ENCODE results near the gene PPP6R3. TPM values are rescaled to one million over a fixed set of nuclear protein-coding genes. Genes with fewer than 3 reads are reported as not detected.

The PPP6R3 gene
- total and polyA plus RNA-seq, 4 experiments from 2014 or later, result 22.2 to 147 (median 96.9) TPM

DNA sequence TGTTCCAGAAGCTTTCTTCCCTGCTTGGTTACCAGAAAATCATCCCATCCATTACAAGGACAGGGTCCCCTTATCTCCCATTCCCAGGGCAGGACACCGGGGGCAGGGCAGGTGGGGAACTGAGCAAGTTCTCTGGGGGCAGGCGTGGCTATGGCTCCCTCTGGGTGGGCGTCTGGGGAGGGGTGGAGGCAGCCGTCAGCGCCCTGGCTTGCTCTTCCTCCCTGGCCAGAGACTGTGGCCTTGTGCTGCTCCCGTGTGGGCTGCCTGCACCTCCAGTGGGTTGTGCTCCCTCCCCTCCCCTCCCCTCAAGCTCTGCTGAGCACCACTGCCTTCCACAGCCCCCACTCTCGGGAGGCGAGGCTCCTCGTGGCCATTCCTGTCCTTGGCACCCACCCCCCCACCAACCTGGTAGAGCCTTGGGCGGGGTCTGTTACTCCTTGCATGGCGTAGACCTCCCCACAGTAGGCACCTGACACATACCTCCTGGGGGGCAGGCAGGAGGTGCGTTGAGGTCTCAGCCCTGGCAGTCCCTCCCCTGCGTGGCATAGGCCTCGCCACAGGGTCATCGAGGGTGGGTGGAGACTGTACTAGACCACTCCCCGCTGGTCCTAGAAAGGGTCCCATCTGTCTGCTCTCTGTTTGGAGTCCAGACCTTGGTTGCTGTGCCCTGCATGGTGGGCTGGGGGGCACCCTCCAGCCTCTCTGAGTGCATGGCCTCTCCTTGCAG, 24.2 kb upstream of the PPP6R3 start:
- ChIA-PET POLR2A (ENCODE audit: partially characterized antibody) (no interaction called here), CTCF (ENCODE audit: partially characterized antibody) (no interaction called here)
- peaks cover 0 to 2% (median 0%) of the 10 kb centered on the region in 8 donors for H3K9me3 Mint-ChIP-seq
- intact Hi-C loops (cut with micrococcal nuclease), result no loop called here
- Histone ChIP-seq H3K27me3 (ENCODE audit: insufficient read depth, low read length) (no peaks in the 10 kb centered on the region), H3K36me3 (ENCODE audit: insufficient read depth, low read length) (no peaks in the 10 kb centered on the region), H3K27ac (ENCODE audit: low read depth, low read length) (no peak overlapping the region), H3K4me3 (ENCODE audit: low read length in 2 of 2) (no peak overlapping the region), H3K9me3 (ENCODE audit: control insufficient read depth in 1 of 2, low read length in 2 of 2) (no peaks in the 10 kb centered on the region), H3K4me1 (ENCODE audit: insufficient read depth, low read length) (no peaks in the 10 kb centered on the region)
- no peak overlapping the region for H3K27ac Mint-ChIP-seq
- H3K27me3 Mint-ChIP-seq, result no peaks in the 10 kb centered on the region
- peaks cover 0 to 5% (median 2%) of the 10 kb centered on the region in 4 donors for H3K4me1 Mint-ChIP-seq
- no peaks in the 10 kb centered on the region for H3K36me3 Mint-ChIP-seq
- DNase-seq, result no peak
- H3K4me3 Mint-ChIP-seq, result no peak overlapping the region

GRCh38 chr11:68436985-68437926, 23.3 kb upstream of the PPP6R3 start:
- H3K36me3 ChIP-seq (ENCODE audit: insufficient read depth, low read length), result no peaks in the 10 kb centered on the region
- Mint-ChIP-seq H3K36me3 (no peaks in the 10 kb centered on the region), H3K4me1 (peaks cover 0 to 5% (median 2%) of the 10 kb centered on the region in 4 donors), H3K27ac (no peak overlapping the region), H3K27me3 (no peaks in the 10 kb centered on the region), H3K4me3 (no peak overlapping the region), H3K9me3 (no peaks in the 10 kb centered on the region)
- CTCF ChIA-PET (ENCODE audit: partially characterized antibody), result no interaction called here
- intact Hi-C loops (cut with micrococcal nuclease), result no loop called here
- no peaks in the 10 kb centered on the region for H3K4me1 ChIP-seq (ENCODE audit: insufficient read depth, low read length)
- H3K27me3 ChIP-seq (ENCODE audit: insufficient read depth, low read length), result no peaks in the 10 kb centered on the region
- no peaks in the 10 kb centered on the region for H3K9me3 ChIP-seq (ENCODE audit: control insufficient read depth in 1 of 2, low read length in 2 of 2)
- H3K27ac ChIP-seq (ENCODE audit: low read depth, low read length), result no peak overlapping the region
- POLR2A ChIA-PET (ENCODE audit: partially characterized antibody), result no interaction called here
- no peak overlapping the region for H3K4me3 ChIP-seq (ENCODE audit: low read length in 2 of 2)
- no peak for DNase-seq

GRCh38 chr11:68437927-68438657, 22.5 kb upstream of the PPP6R3 start:
- DNase-seq, result no peak
- Histone ChIP-seq H3K27ac (ENCODE audit: low read depth, low read length) (no peak overlapping the region), H3K36me3 (ENCODE audit: insufficient read depth, low read length) (no peaks in the 10 kb centered on the region), H3K27me3 (ENCODE audit: insufficient read depth, low read length) (no peaks in the 10 kb centered on the region), H3K4me1 (ENCODE audit: insufficient read depth, low read length) (no peaks in the 10 kb centered on the region), H3K9me3 (ENCODE audit: control insufficient read depth in 1 of 2, low read length in 2 of 2) (no peaks in the 10 kb centered on the region), H3K4me3 (ENCODE audit: low read length in 2 of 2) (no peak overlapping the region)
- no peak overlapping the region for H3K27ac Mint-ChIP-seq
- CTCF ChIA-PET (ENCODE audit: partially characterized antibody), result no interaction called here
- no peak overlapping the region for H3K4me3 Mint-ChIP-seq
- no peaks in the 10 kb centered on the region for H3K36me3 Mint-ChIP-seq
- intact Hi-C loops (cut with micrococcal nuclease), result no loop called here
- POLR2A ChIA-PET (ENCODE audit: partially characterized antibody), result no interaction called here
- H3K9me3 Mint-ChIP-seq, result no peaks in the 10 kb centered on the region
- peaks cover 0 to 5% (median 2%) of the 10 kb centered on the region in 4 donors for H3K4me1 Mint-ChIP-seq
- no peaks in the 10 kb centered on the region for H3K27me3 Mint-ChIP-seq

GRCh38 chr11:68438658-68439259, 21.8 kb upstream of the PPP6R3 start:
- Histone ChIP-seq H3K9me3 (ENCODE audit: control insufficient read depth in 1 of 2, low read length in 2 of 2) (no peaks in the 10 kb centered on the region), H3K36me3 (ENCODE audit: insufficient read depth, low read length) (no peaks in the 10 kb centered on the region), H3K4me1 (ENCODE audit: insufficient read depth, low read length) (no peaks in the 10 kb centered on the region), H3K4me3 (ENCODE audit: low read length in 2 of 2) (no peak overlapping the region), H3K27me3 (ENCODE audit: insufficient read depth, low read length) (no peaks in the 10 kb centered on the region), H3K27ac (ENCODE audit: low read depth, low read length) (no peak overlapping the region)
- CTCF ChIA-PET (ENCODE audit: partially characterized antibody), result no interaction called here
- POLR2A ChIA-PET (ENCODE audit: partially characterized antibody), result no interaction called here
- Mint-ChIP-seq H3K4me1 (peaks cover 0 to 5% (median 2%) of the 10 kb centered on the region in 4 donors), H3K27ac (no peak overlapping the region), H3K36me3 (no peaks in the 10 kb centered on the region), H3K27me3 (no peaks in the 10 kb centered on the region), H3K9me3 (no peaks in the 10 kb centered on the region), H3K4me3 (no peak overlapping the region)
- DNase-seq, result no peak
- intact Hi-C loops (cut with micrococcal nuclease), result no loop called here

GRCh38 chr11:68439355-68440065, 21.0 kb upstream of the PPP6R3 start:
- H3K4me1 Mint-ChIP-seq, result peaks cover 0 to 5% (median 2%) of the 10 kb centered on the region in 4 donors
- CTCF ChIA-PET (ENCODE audit: partially characterized antibody), result no interaction called here
- H3K27ac Mint-ChIP-seq, result no peak overlapping the region

DNA sequence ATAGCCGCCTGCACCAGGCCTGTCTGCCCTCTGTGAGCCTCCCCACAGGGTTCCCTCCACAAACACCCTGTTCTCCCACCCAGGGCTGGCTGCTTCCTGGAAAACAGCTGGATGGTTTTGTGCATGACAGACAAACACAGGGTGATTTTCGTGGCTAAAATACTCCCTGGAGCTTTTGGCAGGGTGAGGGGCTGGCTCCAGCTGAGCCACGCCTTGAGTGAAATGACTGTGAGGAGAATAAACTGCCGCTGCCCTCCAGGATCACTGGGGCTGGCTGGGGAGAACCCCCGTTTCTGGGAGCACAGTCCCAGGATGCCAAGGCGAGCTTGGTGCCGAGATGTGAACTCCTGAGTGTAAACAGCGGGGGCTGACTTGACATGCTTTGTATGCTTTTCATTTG, 20.3 kb upstream of the PPP6R3 start:
- no peaks in the 10 kb centered on the region for H3K36me3 Mint-ChIP-seq
- POLR2A ChIA-PET (ENCODE audit: partially characterized antibody), result no interaction called here

More at GRCh38 chr11:68439355-68440065, 21.0 kb upstream of the PPP6R3 start:
- DNase-seq, result no peak
- H3K4me3 Mint-ChIP-seq, result no peak overlapping the region
- POLR2A ChIA-PET (ENCODE audit: partially characterized antibody), result no interaction called here
- no peak overlapping the region for H3K27ac ChIP-seq (ENCODE audit: low read depth, low read length)
- H3K9me3 Mint-ChIP-seq, result no peaks in the 10 kb centered on the region
- H3K36me3 Mint-ChIP-seq, result no peaks in the 10 kb centered on the region
- H3K36me3 ChIP-seq (ENCODE audit: insufficient read depth, low read length), result no peaks in the 10 kb centered on the region
- H3K4me3 ChIP-seq (ENCODE audit: low read length in 2 of 2), result no peak overlapping the region
- H3K27me3 ChIP-seq (ENCODE audit: insufficient read depth, low read length), result no peaks in the 10 kb centered on the region
- no peaks in the 10 kb centered on the region for H3K27me3 Mint-ChIP-seq
- H3K9me3 ChIP-seq (ENCODE audit: control insufficient read depth in 1 of 2, low read length in 2 of 2), result no peaks in the 10 kb centered on the region
- no peaks in the 10 kb centered on the region for H3K4me1 ChIP-seq (ENCODE audit: insufficient read depth, low read length)
- intact Hi-C loops (cut with micrococcal nuclease), result no loop called here

More for the DNA sequence above, 20.3 kb upstream of the PPP6R3 start:
- no peaks in the 10 kb centered on the region for H3K4me1 ChIP-seq (ENCODE audit: insufficient read depth, low read length)
- no peak overlapping the region for H3K4me3 ChIP-seq (ENCODE audit: low read length in 2 of 2)
- DNase-seq, result no peak
- Mint-ChIP-seq H3K9me3 (no peaks in the 10 kb centered on the region), H3K27me3 (no peaks in the 10 kb centered on the region), H3K27ac (no peak overlapping the region), H3K4me1 (peaks cover 0 to 5% (median 2%) of the 10 kb centered on the region in 4 donors), H3K4me3 (no peak overlapping the region)
- H3K27me3 ChIP-seq (ENCODE audit: insufficient read depth, low read length), result no peaks in the 10 kb centered on the region
- CTCF ChIA-PET (ENCODE audit: partially characterized antibody), result no interaction called here
- no peak overlapping the region for H3K27ac ChIP-seq (ENCODE audit: low read depth, low read length)
- no peaks in the 10 kb centered on the region for H3K9me3 ChIP-seq (ENCODE audit: control insufficient read depth in 1 of 2, low read length in 2 of 2)
- no peaks in the 10 kb centered on the region for H3K36me3 ChIP-seq (ENCODE audit: insufficient read depth, low read length)
- intact Hi-C loops (cut with micrococcal nuclease), result no loop called here

Measured in CD4-positive, alpha-beta memory T cell (primary cell).